GM23338 (cell line): ENCODE measurements around the gene CRACR2A. TPM values are rescaled to one million over a fixed set of nuclear protein-coding genes. Genes with fewer than 3 reads are reported as not detected.

Experiments
- ATAC-seq: fragments of 200-7000 bp; cut with Tn5 transposase; 3 replicates; pipeline ENCODE4 v1.9.1; 2020
- DNase-seq: peaks from one replicate; pipeline ENCODE4 v3.0.0-alpha.2; 2015; ENCODE audit warnings: low spot score
- H2AFZ ChIP-seq: fragments of 200-600 bp; sonication (generic); 2 replicates; pipeline ENCODE4 v1.8.0; 2016; ENCODE audit warnings: antibody characterized with exemption, mild to moderate bottlenecking, moderate library complexity
- H3F3A ChIP-seq: fragments of 200-600 bp; sonication (generic); replicated peaks from 2 replicates; pipeline ENCODE4 v1.8.0; 2017; ENCODE audit warnings: antibody characterized with exemption, mixed run types, low read depth
- H3K27ac ChIP-seq: fragments of 200-600 bp; sonication (generic); 2 replicates; pipeline ENCODE4 v1.6.1; 2016; ENCODE audit warnings: low read depth
- H3K27me3 ChIP-seq: fragments of 200-600 bp; sonication (generic); 2 replicates; pipeline ENCODE4 v1.8.0; 2016; ENCODE audit warnings: mild to moderate bottlenecking, mixed run types, moderate library complexity; ENCODE audit not compliant: insufficient read depth
- H3K36me3 ChIP-seq: fragments of 200-600 bp; sonication (generic); 2 replicates; pipeline ENCODE4 v1.8.0; 2016; ENCODE audit warnings: mild to moderate bottlenecking; ENCODE audit not compliant: insufficient read depth
- H3K4me1 ChIP-seq: fragments of 200-600 bp; sonication (generic); 2 replicates; pipeline ENCODE4 v1.8.0; 2016; ENCODE audit warnings: mild to moderate bottlenecking, moderate library complexity; ENCODE audit not compliant: insufficient read depth
- H3K4me2 ChIP-seq: fragments of 200-600 bp; sonication (generic); 2 replicates; pipeline ENCODE4 v1.7.1; 2017; ENCODE audit warnings: mixed run types
- H3K4me3 ChIP-seq: fragments of 200-600 bp; sonication (generic); 2 replicates; pipeline ENCODE4 v1.6.1; 2016; ENCODE audit warnings: mixed run types
- H3K79me2 ChIP-seq: fragments of 200-600 bp; sonication (generic); replicated peaks from 2 replicates; pipeline ENCODE4 v1.8.0; 2017; ENCODE audit warnings: mild to moderate bottlenecking; ENCODE audit not compliant: insufficient read depth
- H3K9me2 ChIP-seq: fragments of 200-600 bp; sonication (generic); 2 replicates; pipeline ENCODE4 v1.8.0; 2017; ENCODE audit not compliant: insufficient read depth
- H4K20me1 ChIP-seq: fragments of 200-600 bp; sonication (generic); replicated peaks from 2 replicates; pipeline ENCODE4 v1.8.0; 2017; ENCODE audit warnings: mild to moderate bottlenecking; ENCODE audit not compliant: insufficient read depth
- H3K27ac Mint-ChIP-seq: 2 replicates; pipeline ENCODE4 v1.8.0; 2020; ENCODE audit warnings: inconsistent platforms, mild to moderate bottlenecking, moderate library complexity, mixed read lengths
- H3K27me3 Mint-ChIP-seq: 3 replicates; pipeline ENCODE4 v1.8.0; 2022; ENCODE audit warnings: low read depth, mild to moderate bottlenecking, moderate library complexity, mixed read lengths, inconsistent platforms; ENCODE audit not compliant: insufficient read depth, poor library complexity
- H3K36me3 Mint-ChIP-seq: 3 replicates; pipeline ENCODE4 v1.8.0; 2021; ENCODE audit warnings: low read depth, mild to moderate bottlenecking, inconsistent platforms, moderate library complexity, mixed read lengths
- H3K4me1 Mint-ChIP-seq: 3 replicates; pipeline ENCODE4 v1.8.0; 2020; ENCODE audit warnings: mild to moderate bottlenecking, inconsistent platforms, mixed read lengths
- H3K4me3 Mint-ChIP-seq: 3 replicates; pipeline ENCODE4 v1.8.0; 2021; ENCODE audit warnings: moderate library complexity, mild to moderate bottlenecking, inconsistent platforms, mixed read lengths
- H3K9me3 Mint-ChIP-seq: 3 replicates; pipeline ENCODE4 v1.8.0; 2020; ENCODE audit warnings: moderate library complexity, mild to moderate bottlenecking, inconsistent platforms, mixed read lengths
- CREB1 ChIP-seq: fragments of 250-450 bp; sonication (Bioruptor Pico); IDR thresholded peaks from 2 replicates; pipeline ENCODE4 v1.5.0; 2020; ENCODE audit warnings: low read depth, mild to moderate bottlenecking, moderate library complexity
- CTCF ChIP-seq, 2 experiments: fragments of 200-600 bp in 1 of 2; sonication (generic) in 1 of 2; conservative IDR thresholded peaks; 2 replicates each; pipeline versions ENCODE4 v1.5.1 to v1.6.1; 2016 to 2017; ENCODE audit warnings: antibody characterized with exemption in 2 of 2, low read depth in 2 of 2, mild to moderate bottlenecking in 2 of 2, moderate library complexity in 1 of 2
- ETS1 ChIP-seq: IDR thresholded peaks from 2 replicates; pipeline ENCODE4 v1.6.1; 2016; ENCODE audit warnings: antibody characterized with exemption
- EZH2 ChIP-seq: fragments of 200-600 bp; sonication (generic); IDR thresholded peaks from one replicate; pipeline ENCODE4 v1.8.0; 2017; ENCODE audit warnings: antibody characterized with exemption, mild to moderate bottlenecking, low read depth; ENCODE audit not compliant: unreplicated experiment
- JUNB ChIP-seq: IDR thresholded peaks from one replicate; pipeline ENCODE4 v1.6.1; 2016; ENCODE audit warnings: antibody characterized with exemption; ENCODE audit not compliant: unreplicated experiment
- NANOG ChIP-seq: IDR thresholded peaks from 2 replicates; pipeline ENCODE4 v1.6.1; 2016; ENCODE audit warnings: antibody characterized with exemption, borderline replicate concordance
- POLR2AphosphoS5 ChIP-seq: IDR thresholded peaks from 2 replicates; pipeline ENCODE4 v1.6.1; 2016; ENCODE audit warnings: antibody characterized with exemption, low read depth
- REST ChIP-seq: IDR thresholded peaks from one replicate; pipeline ENCODE4 v1.6.1; 2018; ENCODE audit warnings: antibody characterized with exemption; ENCODE audit not compliant: unreplicated experiment
- STAT1 ChIP-seq: IDR thresholded peaks from one replicate; pipeline ENCODE4 v1.6.1; 2016; ENCODE audit warnings: antibody characterized with exemption; ENCODE audit not compliant: unreplicated experiment
- ZNF114 ChIP-seq: fragments of 250-450 bp; sonication (Bioruptor Pico); IDR thresholded peaks from 2 replicates; pipeline ENCODE4 v1.5.0; 2020; ENCODE audit warnings: mild to moderate bottlenecking, moderate library complexity
- ZNF331 ChIP-seq: fragments of 250-450 bp; sonication (Bioruptor Pico); IDR thresholded peaks from 2 replicates; pipeline ENCODE4 v1.5.0; 2020; ENCODE audit warnings: low read depth, mild to moderate bottlenecking, moderate library complexity
- ZNF462 ChIP-seq: fragments of 250-450 bp; sonication (Bioruptor Pico); IDR thresholded peaks from 2 replicates; pipeline ENCODE4 v1.5.0; 2020; ENCODE audit warnings: mild to moderate bottlenecking, moderate library complexity
- polyA plus RNA-seq: library from polyadenylated mRNA; unstranded; fragments of >200 nt; fragmentation: Nextera tagmentation; extraction: Ambion mirVana; gene quantifications from 2 replicates; pipeline ENCODE4 v1.2.1, GENCODE V29; 2016
- total RNA-seq: library from RNA; depleted of rRNA; stranded (reverse); fragments of >200 nt; shearing (Covaris generic); gene quantifications from 2 replicates; pipeline ENCODE4 v1.2.3, GENCODE V29; 2014

CRACR2A gene
- total and polyA plus RNA-seq, 2 experiments from 2014 or later, result 1.5 to 3.0 TPM

GRCh38 chr12:3627336-3627735 lies 125.6 kb downstream of the CRACR2A start (continued):
- TF ChIP-seq ZNF462 (CRISPR knock-in tag) (no peak), STAT1 (no peak), NANOG (no peak), ZNF331 (no peak)

GRCh38 chr12:3624273-3624672 lies 128.6 kb downstream of the CRACR2A start:
- Histone ChIP-seq H3K9me2 (no peaks in the 10 kb centered on the region), H3K27ac (no peak overlapping the region), H4K20me1 (no peaks in the 10 kb centered on the region), H3K4me3 (no peak overlapping the region), H3K4me1 (no peaks in the 10 kb centered on the region), H3F3A (no peaks in the 10 kb centered on the region), H3K36me3 (no peaks in the 10 kb centered on the region), H2AFZ (no peak overlapping the region), H3K79me2 (no peaks in the 10 kb centered on the region), H3K27me3 (no peaks in the 10 kb centered on the region), H3K4me2 (no peak overlapping the region)
- Mint-ChIP-seq H3K4me1 (peaks cover 16% of the 10 kb centered on the region), H3K4me3 (no peak overlapping the region), H3K36me3 (no peaks in the 10 kb centered on the region), H3K27me3 (peaks cover 9% of the 10 kb centered on the region), H3K9me3 (no peaks in the 10 kb centered on the region), H3K27ac (no peak overlapping the region)
- DNase-seq (no peak), ATAC-seq (no peak)
- no peak for TF ChIP-seq STAT1
- no peak for TF ChIP-seq CTCF (conservative IDR thresholded peaks at IDR 0.05; ENCODE audit: low read depth in 2 of 2)
- no peak for TF ChIP-seq ZNF331
- TF ChIP-seq NANOG, result no peak
- no peak for TF ChIP-seq JUNB
- TF ChIP-seq EZH2, result no peak
- TF ChIP-seq REST, result no peak
- TF ChIP-seq ETS1, result no peak
- no peak for TF ChIP-seq POLR2AphosphoS5
- no peak for TF ChIP-seq CREB1
- no peak for TF ChIP-seq ZNF114 (CRISPR knock-in tag)
